Liver (tissue), 9 donors: ENCODE data around the gene PGBD5. TPM values are rescaled to one million over a fixed set of nuclear protein-coding genes. Genes with fewer than 3 reads are reported as not detected.

ENCODE experiments used
- DNase-seq: peaks from one replicate; pipeline ENCODE4 v3.0.0-alpha.2; 2017; ENCODE audit warnings: low spot score
- H3K27ac ChIP-seq, 2 donors: one replicate each; pipeline ENCODE4 v1.7.0; 2013; ENCODE audit warnings: inconsistent platforms in 2 of 2, low read length in 2 of 2, control low read depth in 1 of 2, low read depth in 1 of 2, mild to moderate bottlenecking in 1 of 2
- H3K27me3 ChIP-seq, 4 donors: one replicate each; pipeline versions ENCODE4 v1.6.1 to v1.7.0; 2013; ENCODE audit warnings: low read length in 3 of 4, inconsistent platforms in 1 of 4, mild to moderate bottlenecking in 1 of 4, moderate library complexity in 1 of 4; ENCODE audit not compliant: control insufficient read depth in 4 of 4, insufficient read depth in 4 of 4
- H3K36me3 ChIP-seq, 4 donors: one replicate each; pipeline versions ENCODE4 v1.6.1 to v1.7.0; 2013; ENCODE audit warnings: low read length in 3 of 4, mild to moderate bottlenecking in 3 of 4, low read depth in 1 of 4, moderate library complexity in 1 of 4; ENCODE audit not compliant: control insufficient read depth in 4 of 4, insufficient read depth in 3 of 4
- H3K4me1 ChIP-seq, 4 donors: one replicate each; pipeline versions ENCODE4 v1.6.1 to v1.7.0; 2013; ENCODE audit warnings: low read length in 3 of 4, mild to moderate bottlenecking in 3 of 4, moderate library complexity in 1 of 4; ENCODE audit not compliant: control insufficient read depth in 4 of 4, insufficient read depth in 4 of 4
- H3K4me3 ChIP-seq, 3 donors: one replicate each; pipeline versions ENCODE4 v1.6.1 to v1.7.0; 2013; ENCODE audit warnings: low read length in 3 of 3, control low read depth in 1 of 3, low read depth in 1 of 3, mild to moderate bottlenecking in 1 of 3
- H3K9ac ChIP-seq, 2 donors: one replicate each; pipeline ENCODE4 v1.7.0; 2013; ENCODE audit warnings: low read length in 2 of 2, mild to moderate bottlenecking in 2 of 2, moderate library complexity in 2 of 2, control low read depth in 1 of 2, low read depth in 1 of 2
- H3K9me3 ChIP-seq, 4 donors: one replicate each; pipeline versions ENCODE4 v1.6.1 to v1.7.0; 2013; ENCODE audit warnings: low read length in 3 of 4; ENCODE audit not compliant: control insufficient read depth in 4 of 4
- ATF3 ChIP-seq: IDR thresholded peaks from 2 replicates; pipeline ENCODE4 v1.6.1; 2016; ENCODE audit warnings: antibody characterized with exemption
- CTCF ChIP-seq: fragments of 150-350 bp; IDR thresholded peaks from 2 replicates; pipeline ENCODE4 v1.5.1; 2017; ENCODE audit warnings: improper control_type of control experiment, low read depth, low read length; ENCODE audit not compliant: missing input control
- EGR1 ChIP-seq, 2 donors: IDR thresholded peaks; 2 replicates each; pipeline ENCODE4 v1.6.1; 2016 to 2018; ENCODE audit warnings: antibody characterized with exemption in 2 of 2, low read depth in 2 of 2
- FOXA1 ChIP-seq: IDR thresholded peaks from 2 replicates; pipeline ENCODE4 v1.6.1; 2016; ENCODE audit warnings: antibody characterized with exemption
- FOXA2 ChIP-seq: IDR thresholded peaks from 2 replicates; pipeline ENCODE4 v1.6.1; 2016; ENCODE audit warnings: antibody characterized with exemption
- GABPA ChIP-seq, 2 donors: IDR thresholded peaks in 1 of 2; conservative IDR thresholded peaks in 1 of 2; 2 replicates each; pipeline ENCODE4 v1.6.1; 2016; ENCODE audit warnings: antibody characterized with exemption in 2 of 2, mild to moderate bottlenecking in 1 of 2, moderate library complexity in 1 of 2
- HNF4A ChIP-seq, 2 donors: conservative IDR thresholded peaks; 2 replicates each; pipeline ENCODE4 v1.6.1; 2016; ENCODE audit warnings: antibody characterized with exemption in 2 of 2, mild to moderate bottlenecking in 2 of 2
- JUND ChIP-seq, 2 donors: IDR thresholded peaks; 2 replicates each; pipeline ENCODE4 v1.6.1; 2016; ENCODE audit warnings: antibody characterized with exemption in 2 of 2
- MAX ChIP-seq: IDR thresholded peaks from 2 replicates; pipeline ENCODE4 v1.6.1; 2016; ENCODE audit warnings: antibody characterized with exemption
- NR2F2 ChIP-seq: IDR thresholded peaks from 2 replicates; pipeline ENCODE4 v1.6.1; 2016; ENCODE audit warnings: antibody characterized with exemption
- RAD21 ChIP-seq, 2 donors: IDR thresholded peaks; 2 replicates each; pipeline ENCODE4 v1.6.1; 2016; ENCODE audit warnings: antibody characterized with exemption in 2 of 2, mild to moderate bottlenecking in 2 of 2
- REST ChIP-seq: IDR thresholded peaks from 2 replicates; pipeline ENCODE4 v1.6.1; 2016; ENCODE audit warnings: antibody characterized with exemption, mild to moderate bottlenecking
- RXRA ChIP-seq, 2 donors: IDR thresholded peaks; 2 replicates each; pipeline ENCODE4 v1.6.1; 2017 to 2018; ENCODE audit warnings: antibody characterized with exemption in 2 of 2, mild to moderate bottlenecking in 1 of 2
- SP1 ChIP-seq: IDR thresholded peaks from 2 replicates; pipeline ENCODE4 v1.6.1; 2018; ENCODE audit warnings: antibody characterized with exemption, mild to moderate bottlenecking
- TAF1 ChIP-seq: conservative IDR thresholded peaks from 2 replicates; pipeline ENCODE4 v1.6.1; 2016; ENCODE audit warnings: antibody characterized with exemption, mild to moderate bottlenecking
- YY1 ChIP-seq: IDR thresholded peaks from 2 replicates; pipeline ENCODE4 v1.6.1; 2016; ENCODE audit warnings: antibody characterized with exemption, mild to moderate bottlenecking
- ZBTB33 ChIP-seq: IDR thresholded peaks from 2 replicates; pipeline ENCODE4 v1.6.1; 2016; ENCODE audit warnings: antibody characterized with exemption
- WGBS: extraction: QIAGEN DNeasy Blood & Tissue Kit; methylation state at CpG from one replicate; pipeline ENCODE4 v1.1.7; 2013; 5-methylcytosine and 5-hydroxymethylcytosine counted together
- polyA plus RNA-seq, 2 donors: library from polyadenylated mRNA; stranded (reverse) in 1 of 2; unstranded in 1 of 2; fragments of 200-250 nt in 1 of 2; fragments of >200 nt in 1 of 2; fragmentation: Nextera tagmentation in 1 of 2; extraction: Ambion mirVana in 1 of 2; gene quantifications; one replicate each; pipeline versions ENCODE4 v1.2.1 to v1.2.3, GENCODE V29; 2013 to 2015
- total RNA-seq, 2 donors: library from RNA; depleted of rRNA; stranded (reverse); fragments of >200 nt; gene quantifications; one replicate each; pipeline ENCODE4 v1.2.3, GENCODE V29; 2014
- donor health status: healthy.
- donor health status: healthy.
- donor health status: healthy.
- donor health status: healthy.
- donor health status: healthy.

PGBD5 gene
- total and polyA plus RNA-seq, 4 donors = 0.88 to 5.4 (median 2.7) TPM

- Histone ChIP-seq H3K4me1 (peaks cover 3 to 13% (median 8%) of the 10 kb centered on the region in 4 donors), H3K27me3 (no peaks in the 10 kb centered on the region), H3K4me3 (no peak overlapping the region), H3K27ac (no peak overlapping the region), H3K9me3 (no peaks in the 10 kb centered on the region), H3K36me3 (no peaks in the 10 kb centered on the region), H3K9ac (no peak overlapping the region)
- DNase-seq = no peak
- TF ChIP-seq YY1 (no peak), RXRA (IDR thresholded peaks at IDR 0.05) (peak; percentile 15 to 29), SP1 (peak; percentile 21), HNF4A (conservative IDR thresholded peaks at IDR 0.05) (peak; percentile 38 to 45)
- 66% methylated on average over 7 of the region's 7 CpGs for WGBS
Measured at GRCh38 chr1:230340526-230341161, 85.5 kb downstream of the PGBD5 start.

- no peak for DNase-seq
- TF ChIP-seq RXRA (IDR thresholded peaks at IDR 0.05) (no peak), RAD21 (IDR thresholded peaks at IDR 0.05) (no peak), EGR1 (IDR thresholded peaks at IDR 0.05; ENCODE audit: low read depth in 2 of 2) (no peak), NR2F2 (no peak), TAF1 (no peak), SP1 (no peak), GABPA (IDR thresholded peaks at IDR 0.05 in 1 of 2, conservative IDR thresholded peaks at IDR 0.05 in 1 of 2) (no peak), ATF3 (no peak), FOXA1 (no peak), HNF4A (conservative IDR thresholded peaks at IDR 0.05) (no peak), REST (no peak), CTCF (no peak), FOXA2 (no peak), ZBTB33 (no peak), JUND (IDR thresholded peaks at IDR 0.05) (no peak), MAX (no peak), YY1 (no peak)
- 88% methylated on average over 8 of the region's 8 CpGs for WGBS
- no peak overlapping the region for H3K27ac ChIP-seq
- H3K27me3 ChIP-seq = no peaks in the 10 kb centered on the region
- H3K4me3 ChIP-seq = no peak overlapping the region
- H3K9ac ChIP-seq = no peak overlapping the region
- H3K36me3 ChIP-seq = no peaks in the 10 kb centered on the region
- no peaks in the 10 kb centered on the region for H3K9me3 ChIP-seq
- peaks cover 0 to 9% (median 5%) of the 10 kb centered on the region in 4 donors for H3K4me1 ChIP-seq
Measured at GRCh38 chr1:230339033-230339432, 87.1 kb downstream of the PGBD5 start.
